Cerebellar nuclear complex (tissue), 1 donor: ENCODE data around the gene MEIS2.

Experiments used
- DNase-seq, 2 experiments: peaks; one replicate each; lab custom pipeline; 2025; lab: John Stamatoyannopoulos, UW

MEIS2 gene

DNA sequence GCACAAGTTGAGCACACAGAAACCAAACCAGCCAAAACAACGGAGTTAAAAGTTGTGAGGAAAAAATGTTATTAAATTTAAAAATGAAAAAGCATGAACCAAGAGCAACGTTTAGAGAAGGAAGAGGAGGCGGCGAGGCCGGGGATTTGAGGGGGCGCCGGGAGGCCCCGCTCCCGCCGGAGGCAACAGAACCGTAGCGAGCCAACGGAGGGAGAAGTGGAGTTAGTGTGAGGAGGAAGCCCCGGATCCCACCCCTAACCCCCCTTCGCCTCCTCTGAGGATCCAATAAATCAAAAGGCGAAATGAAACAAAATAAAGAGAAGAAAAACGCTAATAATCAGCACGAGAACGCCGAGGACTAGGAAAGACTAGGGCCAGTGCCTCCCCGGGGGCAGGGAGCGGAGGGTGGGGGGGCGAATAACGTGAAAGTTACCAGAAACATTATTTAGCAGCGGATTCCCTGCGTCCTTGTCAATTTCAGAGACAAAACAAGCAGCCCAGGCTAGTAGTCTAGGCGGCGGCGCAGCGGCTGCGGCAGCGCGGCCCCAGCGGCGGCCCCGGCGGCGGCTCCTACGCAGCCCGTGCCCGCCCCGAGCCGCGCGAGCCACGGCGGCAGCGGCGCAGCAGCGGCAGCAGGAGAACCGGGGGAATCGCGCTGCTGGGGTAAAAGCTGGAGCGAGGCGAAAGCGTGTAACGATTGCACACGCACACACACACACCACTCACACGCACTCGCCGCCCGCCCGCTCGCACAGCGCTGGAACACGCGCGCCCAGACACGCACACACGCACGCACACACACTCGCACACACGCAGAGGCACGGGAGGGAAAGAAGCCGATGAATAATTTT lies 1.7 kb downstream of the MEIS2 start:
- no peak for DNase-seq

DNA sequence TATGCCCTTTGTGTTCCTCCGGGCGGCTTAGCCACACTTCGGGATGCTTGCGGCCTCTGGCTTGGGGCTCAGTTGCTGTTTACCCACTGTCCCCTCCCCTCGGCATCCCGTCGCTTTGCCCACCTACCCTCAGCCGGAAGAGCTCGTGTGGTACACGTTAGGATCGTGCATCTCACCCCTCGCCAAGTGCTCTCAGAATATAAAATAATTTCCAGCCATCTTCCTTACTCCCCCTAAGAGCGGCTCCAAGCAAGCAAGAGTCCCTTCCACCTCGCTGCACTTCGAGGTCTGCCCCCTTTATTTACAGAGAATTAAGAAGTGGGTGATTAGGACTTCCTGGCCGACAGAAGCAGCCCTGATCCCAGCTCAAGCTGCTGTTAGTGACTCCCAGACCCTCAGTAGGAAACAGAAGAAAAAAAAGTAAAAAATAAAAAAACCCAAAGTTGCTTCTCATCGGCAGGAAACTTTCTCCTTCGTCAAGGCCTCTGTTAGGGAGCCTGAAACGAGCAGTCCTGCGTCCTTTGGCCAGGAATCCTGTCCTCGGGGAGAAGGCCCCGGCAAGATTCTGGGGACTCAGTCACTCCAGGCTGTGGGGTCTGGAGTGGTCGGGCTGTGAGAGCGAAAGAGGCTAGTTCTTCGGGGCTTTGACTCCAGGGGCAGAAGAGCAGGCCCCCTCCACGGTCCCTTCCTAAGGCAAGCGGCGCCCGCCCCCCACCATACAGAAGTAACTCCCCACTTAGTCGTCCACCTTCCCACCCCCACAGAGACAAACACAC lies 3.0 kb downstream of the MEIS2 start:
- DNase-seq, result no peak

DNA sequence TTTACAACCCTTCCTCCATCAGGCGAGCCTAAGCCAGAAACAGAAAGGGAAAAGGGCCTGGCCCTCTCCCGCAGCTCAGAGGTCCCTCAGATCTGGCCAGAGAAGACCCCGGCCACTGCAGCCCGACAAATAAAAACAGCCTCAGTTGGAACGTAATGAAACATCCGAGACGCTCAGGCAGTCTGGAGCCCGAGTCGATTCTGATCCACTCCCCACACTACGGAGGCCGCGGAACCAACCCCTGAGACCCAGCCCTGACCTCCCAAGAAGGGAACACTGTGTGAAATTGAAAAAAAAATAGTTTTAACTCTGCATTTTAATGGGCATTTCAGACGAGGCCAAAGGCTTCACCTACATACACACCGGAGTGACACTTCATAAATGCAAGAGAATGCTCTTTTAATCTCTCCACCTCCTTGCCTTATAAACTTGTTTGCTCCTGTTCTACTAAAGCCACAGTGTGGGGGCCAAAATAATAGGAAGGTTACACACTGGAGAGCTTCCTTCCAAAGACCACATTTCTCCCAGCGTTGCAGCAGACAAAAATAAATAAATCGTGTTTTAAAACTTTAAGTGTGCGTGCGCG lies 3.7 kb downstream of the MEIS2 start:
- DNase-seq, result no peak

DNA sequence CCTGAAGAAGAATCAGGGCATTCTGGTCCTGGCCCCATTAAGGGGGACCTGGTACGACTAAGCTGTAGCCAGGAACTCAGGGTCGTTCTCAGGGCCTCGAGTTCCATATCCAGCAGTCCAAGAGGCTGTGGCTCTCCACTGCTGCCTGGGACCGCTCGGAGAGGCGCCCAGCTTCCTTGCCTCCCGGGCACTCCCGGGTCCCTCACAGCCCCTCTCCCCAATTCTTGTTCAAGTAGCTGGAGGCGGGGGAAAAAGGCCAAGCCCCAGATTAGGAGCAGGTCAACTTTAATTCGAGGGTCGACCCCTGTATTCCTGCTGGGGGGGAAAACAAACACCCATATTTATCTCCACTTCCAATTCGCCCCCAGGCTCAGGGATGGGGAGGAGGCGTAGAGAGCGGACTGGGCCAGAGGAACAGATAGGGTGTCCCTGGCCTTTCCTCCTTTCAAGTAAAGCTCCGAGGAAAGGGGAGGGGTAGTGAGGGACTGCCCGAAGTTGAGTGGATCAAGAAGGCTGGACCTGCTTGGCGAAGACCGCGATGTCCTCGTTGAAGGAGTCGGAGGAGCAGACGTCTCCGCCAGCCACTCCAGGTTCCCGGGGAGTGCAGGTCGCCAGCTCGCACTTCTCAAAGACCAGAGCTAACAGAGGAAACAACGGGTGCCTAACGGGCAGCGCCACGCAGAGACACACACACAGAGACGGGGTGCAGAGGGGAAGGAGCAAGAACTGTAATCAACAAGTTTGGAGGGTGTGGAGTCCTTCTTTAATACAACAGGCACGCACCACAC lies 4.4 kb downstream of the MEIS2 start:
- no peak for DNase-seq

DNA sequence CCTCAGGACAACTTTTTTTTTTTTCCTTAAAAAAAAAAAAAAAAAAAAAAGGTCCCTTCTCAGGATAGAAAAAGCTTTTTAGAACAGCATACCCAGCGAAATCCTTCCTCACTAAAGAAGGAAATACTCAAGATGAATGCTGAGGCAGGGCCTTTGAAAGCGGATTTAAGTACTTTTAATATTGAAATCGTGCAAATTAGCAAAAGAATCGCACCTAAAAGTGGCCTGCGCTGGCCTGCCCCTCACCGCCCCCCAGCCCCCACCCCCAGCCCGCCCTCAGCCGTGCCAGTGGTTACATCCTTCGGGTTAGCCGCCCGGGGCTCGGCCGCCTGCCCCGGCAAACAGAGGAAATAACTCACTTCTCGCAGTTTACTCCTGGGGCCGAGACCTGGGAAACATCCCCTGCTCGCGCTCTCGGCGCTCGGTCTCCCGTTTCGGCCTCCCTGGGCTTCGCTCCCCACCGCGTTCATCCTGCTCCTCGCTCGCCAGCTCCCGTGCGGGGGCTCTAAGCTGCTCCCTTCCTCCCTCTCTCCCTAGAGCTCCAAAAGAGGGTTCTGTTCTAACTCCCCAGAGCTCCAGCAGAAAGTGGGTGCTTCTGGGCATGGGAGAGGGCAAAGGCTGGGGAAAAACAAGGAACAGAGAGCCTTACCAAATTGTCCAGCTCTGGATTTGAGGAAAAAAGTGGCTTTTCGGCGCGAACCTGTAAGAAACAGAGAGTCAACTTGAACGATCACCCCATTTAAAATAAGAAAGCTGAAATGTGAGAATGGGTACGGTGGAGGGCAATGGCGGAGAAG lies 5.2 kb downstream of the MEIS2 start:
- DNase-seq, result no peak

DNA sequence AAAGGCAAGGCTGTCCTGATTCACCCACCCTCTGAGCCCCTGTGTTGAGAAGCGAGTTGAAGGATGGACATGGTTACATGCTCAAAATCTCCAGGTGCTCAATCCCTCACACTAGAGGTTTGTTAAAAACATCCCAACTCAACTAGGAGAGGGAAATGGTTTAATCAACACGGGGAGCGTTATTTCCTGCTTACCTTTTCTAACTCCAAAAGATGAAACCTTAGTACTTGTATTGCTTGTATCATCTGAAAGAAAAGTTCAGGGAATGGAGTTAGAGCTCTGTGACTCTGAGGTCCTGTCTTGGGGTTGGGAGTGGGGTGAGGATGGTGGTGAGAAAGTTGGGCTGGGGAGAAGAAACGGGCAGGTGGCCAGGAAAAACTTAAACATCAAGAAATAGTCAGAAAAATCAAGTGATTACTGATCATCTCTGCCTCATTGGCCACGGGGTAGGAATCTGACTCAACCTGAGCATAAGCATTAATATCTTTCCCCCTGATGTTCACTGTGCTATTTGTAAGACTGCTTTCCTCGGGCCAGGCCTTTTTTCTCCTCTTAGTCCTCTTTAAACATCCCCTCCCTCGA lies 5.9 kb downstream of the MEIS2 start:
- DNase-seq, result no peak

DNA sequence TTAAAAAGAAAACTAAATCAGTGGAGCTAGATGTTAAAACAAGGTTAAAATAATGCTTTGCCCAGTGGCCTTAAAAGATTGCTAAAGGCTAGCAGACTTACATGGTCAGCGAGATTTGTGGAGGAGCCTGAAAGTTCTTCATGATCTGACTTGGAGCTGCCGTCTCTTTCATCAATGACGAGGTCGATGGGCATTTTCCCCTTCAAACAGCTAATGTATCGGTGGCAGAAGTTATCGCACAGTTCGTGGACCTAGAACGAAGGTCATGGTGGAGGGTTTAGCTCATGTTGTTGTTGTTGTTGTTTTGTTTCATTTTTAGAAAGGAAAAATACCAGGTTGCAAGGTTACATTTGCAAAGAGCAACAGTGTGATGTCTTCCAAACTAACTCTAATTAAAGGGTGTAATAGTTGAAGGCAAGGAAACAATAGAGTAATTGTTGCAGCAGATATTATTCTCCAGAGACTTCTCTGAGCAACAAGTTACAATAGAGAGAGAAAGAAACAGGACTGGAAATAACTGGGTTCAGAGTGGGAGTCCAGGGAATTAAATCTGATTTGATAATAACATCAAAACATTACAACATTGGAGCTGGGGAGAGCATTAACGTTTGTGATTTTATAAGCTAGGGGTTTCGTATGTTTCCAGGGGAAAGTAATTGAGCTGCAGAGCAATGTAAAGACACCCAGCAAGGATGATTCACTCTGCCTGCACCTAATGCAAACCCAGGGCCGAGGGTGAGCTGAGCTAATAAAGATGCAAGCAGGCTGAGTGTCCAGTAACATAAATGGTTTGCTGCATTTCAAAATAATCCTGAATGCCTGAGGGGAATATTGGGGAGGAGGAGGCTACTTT lies 6.6 kb downstream of the MEIS2 start:
- DNase-seq, result no peak

DNA sequence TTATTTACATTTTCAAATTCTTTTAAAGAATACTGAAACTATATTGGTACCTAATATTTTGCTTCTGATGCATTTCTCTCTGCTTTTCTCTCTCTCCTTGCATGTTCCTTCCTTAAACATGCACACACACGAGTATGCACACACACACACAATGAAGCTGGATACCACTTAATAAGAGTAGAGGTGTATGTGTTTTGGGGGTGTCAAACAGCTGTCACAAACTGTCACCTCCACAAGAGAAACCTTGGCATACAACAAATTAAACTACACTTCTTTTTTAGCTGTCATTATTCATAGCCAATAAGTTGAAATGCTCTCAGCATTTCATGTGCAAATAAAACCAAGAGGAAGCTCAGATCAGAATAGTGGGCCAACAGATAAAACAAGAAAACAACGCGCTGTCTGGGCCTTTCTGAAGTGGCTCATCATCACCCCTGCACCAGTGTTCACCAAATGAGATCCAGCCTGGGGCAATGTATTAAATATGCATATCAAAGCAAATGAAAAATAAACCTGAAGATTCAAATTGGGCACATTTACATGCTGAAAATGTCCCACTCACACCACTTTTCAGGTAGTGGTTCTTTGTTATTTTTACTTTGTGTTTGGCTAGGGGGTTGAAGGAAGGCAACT lies 9.7 kb downstream of the MEIS2 start:
- no peak for DNase-seq

DNA sequence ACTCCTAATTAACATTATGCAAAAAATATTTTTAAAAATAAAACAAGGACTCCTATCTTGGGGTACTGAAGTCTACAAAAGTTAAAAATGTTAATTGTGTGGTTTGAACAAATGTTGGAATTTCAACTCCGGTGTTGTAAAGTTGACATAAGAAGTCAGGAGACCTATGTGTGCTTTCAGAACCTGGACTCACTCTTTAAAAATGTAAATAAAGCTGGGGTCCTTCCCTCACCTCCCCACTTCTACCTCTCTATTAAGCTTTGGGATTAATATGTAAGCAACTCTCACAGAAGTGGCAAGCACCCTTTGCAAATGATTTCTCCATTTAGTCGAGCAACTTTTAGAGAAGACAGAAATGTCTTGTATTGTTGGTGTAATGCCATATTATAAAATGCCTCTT lies 11.9 kb downstream of the MEIS2 start:
- DNase-seq, result no peak

DNA sequence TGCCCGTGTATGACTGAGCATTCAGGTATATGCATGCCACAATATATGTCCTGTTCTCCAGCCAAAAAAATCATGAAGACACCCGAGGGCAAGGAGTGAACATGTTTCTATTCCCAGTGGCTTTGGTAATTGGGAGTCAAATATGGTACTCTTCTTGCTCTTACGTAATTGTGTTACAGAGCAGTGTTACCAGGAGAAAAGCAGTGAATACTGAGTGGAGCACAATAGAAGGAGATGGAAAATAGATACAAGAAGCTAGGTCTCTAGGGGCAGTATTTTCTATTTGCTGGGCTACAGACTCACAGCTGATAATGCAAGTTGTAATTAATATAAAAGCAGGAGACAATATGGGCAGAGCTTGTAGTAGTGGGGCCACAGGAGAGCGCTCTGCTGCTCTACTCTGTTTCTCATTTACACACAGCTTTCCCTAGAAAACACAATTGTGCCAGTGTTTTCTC lies 13.2 kb downstream of the MEIS2 start:
- DNase-seq, result no peak

DNA sequence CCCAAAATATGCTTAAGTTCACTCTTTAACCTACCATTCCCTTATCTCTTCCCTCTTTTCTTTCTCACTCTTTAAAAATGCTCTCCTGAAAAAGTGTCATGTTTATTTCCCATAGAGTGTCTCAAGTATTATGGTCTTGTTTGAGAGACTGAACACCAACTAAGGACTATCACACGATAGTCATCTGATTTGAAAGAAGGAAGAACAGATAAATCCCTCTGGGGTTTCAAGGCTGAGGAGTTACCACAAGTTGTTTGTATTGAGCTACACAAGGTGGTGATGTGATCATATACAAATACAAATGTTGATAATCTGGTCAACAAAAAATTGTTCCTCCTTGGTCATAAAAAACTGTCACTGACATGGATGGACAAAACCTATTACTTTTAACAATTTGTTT lies 13.8 kb downstream of the MEIS2 start:
- no peak for DNase-seq

DNA sequence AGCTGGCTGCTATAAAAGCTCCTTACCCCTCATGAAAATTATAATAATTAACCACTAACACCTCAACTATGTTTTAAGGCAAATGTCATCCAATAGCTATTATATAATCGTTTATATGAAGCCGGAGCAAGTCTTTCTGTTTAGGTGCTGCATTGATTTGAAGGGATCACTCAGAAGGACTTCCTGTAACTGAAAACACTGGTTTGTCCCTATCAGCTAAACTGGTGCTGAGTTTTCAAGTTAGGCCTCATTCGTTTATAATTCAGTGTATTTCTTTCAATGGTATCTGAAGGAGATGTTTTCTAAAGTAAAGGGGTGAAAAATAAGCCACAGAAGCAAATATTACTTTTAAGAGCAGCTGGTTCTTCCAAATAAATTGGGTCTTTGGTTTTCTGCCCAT lies 14.2 kb downstream of the MEIS2 start:
- DNase-seq, result no peak

DNA sequence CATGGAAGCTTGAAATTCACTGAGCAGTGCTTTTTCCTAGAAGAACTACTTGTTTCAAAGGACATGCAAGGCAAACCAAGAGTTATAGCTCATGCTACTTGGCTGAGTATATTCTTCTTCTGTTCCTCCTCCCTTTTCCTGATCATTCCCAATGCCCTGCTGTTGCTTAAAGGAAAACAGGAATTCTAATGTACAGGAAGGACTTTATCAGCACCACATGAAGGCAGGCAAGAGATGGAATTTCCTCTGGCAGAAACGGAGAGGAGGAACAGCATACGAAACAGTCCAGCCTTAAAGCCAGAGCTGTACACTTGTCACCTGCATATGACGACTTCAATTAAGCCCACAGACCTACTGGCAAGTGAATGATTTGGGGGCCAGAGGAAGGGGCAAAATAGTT lies 15.7 kb downstream of the MEIS2 start:
- DNase-seq, result no peak

DNA sequence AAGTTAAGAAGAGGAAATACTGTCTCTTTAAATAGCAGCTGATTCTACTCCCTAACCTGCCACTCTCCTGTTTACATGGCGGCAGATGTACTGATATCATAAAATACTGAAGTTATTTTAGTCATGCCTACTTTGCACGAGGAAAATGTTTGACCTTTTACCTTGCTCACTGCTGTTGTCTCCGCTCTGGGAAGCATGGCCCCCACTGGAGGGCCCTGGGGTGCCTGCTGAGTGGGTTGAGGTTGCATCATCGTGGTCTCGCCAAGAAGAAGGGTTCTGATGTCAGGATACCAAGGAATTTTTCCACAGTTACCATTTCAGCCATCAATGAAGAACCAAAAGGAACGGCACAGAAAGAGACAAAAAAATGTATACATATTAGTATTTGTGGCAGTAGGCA lies 16.7 kb downstream of the MEIS2 start:
- DNase-seq, result no peak

DNA sequence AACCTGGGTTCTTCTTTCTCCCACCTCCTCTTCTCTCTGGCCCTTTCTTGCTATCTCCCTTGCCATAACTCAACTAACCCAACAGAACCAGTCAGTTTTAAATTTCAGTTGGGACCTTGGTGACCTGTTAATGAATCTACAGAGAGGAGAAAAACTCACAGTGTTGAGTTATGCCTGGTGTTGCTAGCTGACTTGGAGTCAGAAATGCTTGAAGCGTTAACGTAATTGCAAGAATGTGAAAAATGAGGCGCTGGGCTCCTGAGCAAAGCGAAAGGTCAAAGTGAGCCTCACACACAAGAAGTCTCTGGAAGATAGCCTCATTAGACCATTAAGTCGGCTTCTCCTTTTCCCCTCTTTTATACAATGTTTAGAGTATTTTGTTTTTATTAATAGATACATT lies 18.4 kb downstream of the MEIS2 start:
- DNase-seq, result no peak

DNA sequence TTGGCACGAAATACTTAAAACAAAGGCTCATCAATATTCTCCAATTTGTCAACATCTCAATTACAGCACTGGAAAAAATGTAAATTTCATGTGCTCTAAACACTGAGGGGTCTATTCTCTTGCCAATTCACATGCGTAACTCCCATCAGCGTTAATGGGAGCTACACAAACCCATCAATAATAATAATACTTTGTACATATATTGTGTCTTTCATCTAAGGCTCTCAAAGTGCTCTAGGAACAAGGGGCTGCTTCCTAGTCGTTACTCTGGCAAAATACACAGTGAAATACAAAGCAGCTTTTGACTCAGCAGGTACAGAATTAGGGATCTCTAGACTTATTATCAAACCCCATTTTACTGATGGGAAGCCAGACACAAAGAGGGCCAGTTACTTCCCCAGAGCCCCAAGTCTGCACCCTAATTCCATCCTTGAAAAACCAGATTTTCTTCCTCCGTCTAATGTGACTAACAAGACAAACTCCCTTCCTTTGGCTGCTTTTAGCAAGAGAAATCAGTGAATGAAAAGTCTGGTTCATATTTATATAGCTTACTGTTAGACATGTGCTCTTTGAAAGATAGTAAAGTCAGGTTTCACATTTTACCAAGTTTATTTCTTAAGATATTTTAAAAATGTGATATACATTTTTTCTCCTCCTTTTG lies 20.0 kb downstream of the MEIS2 start:
- no peak for DNase-seq

DNA sequence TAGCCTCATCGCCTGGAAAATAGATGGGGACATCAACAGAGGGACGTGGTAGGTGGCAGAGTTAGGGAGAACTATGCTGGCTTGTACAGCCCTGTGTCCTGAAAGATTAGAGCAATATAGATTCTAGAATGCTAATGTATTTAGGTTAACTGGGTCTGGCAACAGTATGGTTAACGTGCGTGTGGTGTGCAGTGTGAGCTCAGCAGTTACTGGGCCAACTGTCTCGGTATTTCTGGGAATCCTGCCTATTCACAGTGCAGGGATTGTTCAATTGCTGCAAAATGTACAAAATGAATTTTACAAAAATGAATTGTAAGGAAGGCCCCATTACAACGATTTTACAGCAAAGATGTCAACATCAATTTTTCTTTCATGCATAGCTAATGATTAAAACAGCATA lies 20.6 kb downstream of the MEIS2 start:
- DNase-seq, result no peak

DNA sequence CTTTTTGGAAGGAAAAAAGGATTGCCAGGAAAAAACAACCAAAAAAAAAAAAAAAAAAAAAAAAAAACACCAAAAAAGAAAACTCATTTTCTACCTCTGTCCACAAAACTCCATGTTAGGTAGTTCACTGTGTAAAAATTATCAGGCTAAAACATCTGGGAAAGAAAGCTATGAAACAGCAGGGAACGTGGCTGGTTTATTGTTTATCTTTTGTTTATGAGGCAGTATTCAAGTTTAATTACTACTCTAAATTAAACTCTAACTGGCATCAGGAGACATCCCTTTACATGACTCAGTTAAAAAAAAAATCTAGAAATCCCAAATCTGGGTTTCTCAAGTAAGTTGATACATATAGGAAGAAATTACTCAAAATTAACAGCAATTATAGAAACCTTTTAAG lies 21.8 kb downstream of the MEIS2 start:
- DNase-seq, result no peak
